GOT3 (cell line): ENCODE data around the gene TAF11L10.
"Not testable (repeated sequence)": the region's sequence is repeated elsewhere in the genome, so short reads cannot be mapped to it uniquely, and the experiment has no call there.

Experiments used
- DNase-seq: peaks from one replicate; lab custom pipeline; 2025; ENCODE audit warnings: mixed read lengths; lab: John Stamatoyannopoulos, UW

TAF11L10 gene

GRCh38 chr5:17597728-17598127, at the start of gene TAF11L10:
Gene TAF11L10 (minus strand): TSS chr5:17597828.
- DNase-seq, result not testable (repeated sequence)

DNA sequence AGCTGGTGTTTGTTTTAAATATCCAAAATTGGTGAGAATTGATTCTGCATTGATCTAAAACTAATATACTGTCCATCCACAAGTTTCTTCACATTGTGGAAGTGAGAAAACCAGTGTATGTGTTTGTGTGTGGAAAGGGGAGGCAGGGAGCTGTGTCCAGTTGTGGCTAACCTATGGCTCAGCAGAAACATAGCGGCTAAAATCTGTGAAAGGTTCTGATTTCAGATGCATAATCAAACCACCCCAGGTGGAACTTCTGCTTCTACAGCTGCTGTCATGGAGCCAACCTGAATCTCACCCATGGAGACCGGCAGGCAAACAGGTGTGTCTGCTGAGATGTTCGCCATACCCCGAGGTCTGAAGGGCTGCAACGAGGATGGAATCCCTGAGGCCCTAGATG, 36.5 kb upstream of the TAF11L10 start, which contains the start of gene TAF11L14:
Gene TAF11L14 (plus strand): TSS at position 301 of the 400 bp plus-strand sequence.
- no peak for DNase-seq

DNA sequence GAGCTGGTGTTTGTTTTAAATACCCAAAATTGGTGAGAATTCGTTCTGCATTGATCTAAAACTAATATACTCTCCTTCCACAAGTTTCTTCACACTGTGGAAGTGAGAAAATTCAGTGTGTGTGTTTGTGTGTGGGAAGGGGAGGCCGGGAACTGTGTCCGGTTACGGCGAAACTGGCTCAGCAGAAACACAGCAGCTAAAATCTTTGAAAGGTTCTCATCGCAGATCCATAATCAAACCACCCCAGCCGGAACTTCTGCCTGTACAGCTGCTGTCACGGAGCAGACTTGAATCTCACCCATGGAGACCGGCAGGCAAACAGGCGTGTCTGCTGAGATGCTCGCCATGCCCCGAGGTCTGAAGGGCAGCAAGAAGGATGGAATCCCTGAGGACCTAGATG, 34.2 kb upstream of the TAF11L10 start, which contains the start of gene TAF11L13:
Gene TAF11L13 (plus strand): TSS at position 301 of the 400 bp plus-strand sequence.
- not testable (repeated sequence) for DNase-seq

GRCh38 chr5:17625686-17626085, 28.1 kb upstream of the TAF11L10 start:
- no peak for DNase-seq

- DNase-seq, result no peak
Observed at GRCh38 chr5:17620627-17621026, 23.0 kb upstream of the TAF11L10 start.

GRCh38 chr5:17619354-17619753, 21.7 kb upstream of the TAF11L10 start:
- no peak for DNase-seq

DNA sequence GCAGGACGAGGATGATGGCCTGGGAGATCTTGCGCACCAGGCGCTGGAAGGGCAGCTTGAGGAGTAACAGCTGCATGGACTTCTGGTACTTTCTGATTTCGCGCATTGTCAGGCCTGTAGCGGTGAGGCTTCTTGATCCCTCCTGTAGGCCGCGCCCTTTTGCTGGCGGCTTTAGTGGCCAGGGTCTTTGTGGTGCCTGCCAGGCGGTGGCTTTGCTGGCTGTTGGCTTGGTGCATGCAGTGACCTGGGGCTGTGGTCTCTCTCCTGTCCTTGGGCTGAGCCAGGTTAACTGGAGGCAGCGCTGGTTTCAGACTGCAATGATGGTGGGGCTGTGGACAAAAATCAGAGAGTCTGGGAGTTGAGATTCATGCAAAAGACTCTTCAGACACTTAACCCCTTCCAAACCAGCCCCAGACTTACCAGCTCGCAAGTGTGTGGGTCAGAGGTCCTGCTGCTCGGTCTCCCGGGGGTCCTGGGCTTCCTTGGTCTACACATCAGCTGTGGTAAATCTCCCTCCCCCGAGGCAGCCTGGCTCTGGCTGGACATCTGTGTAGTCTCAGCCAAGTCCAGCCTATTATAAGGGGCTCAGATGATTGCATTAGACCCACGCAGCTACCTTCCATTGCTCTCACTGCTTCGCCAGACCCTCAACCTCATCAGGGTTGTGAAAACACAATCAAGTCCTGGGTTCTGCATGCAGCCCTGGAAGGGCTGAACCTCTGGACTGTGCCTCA, 17.4 kb upstream of the TAF11L10 start:
- no peak for DNase-seq

DNA sequence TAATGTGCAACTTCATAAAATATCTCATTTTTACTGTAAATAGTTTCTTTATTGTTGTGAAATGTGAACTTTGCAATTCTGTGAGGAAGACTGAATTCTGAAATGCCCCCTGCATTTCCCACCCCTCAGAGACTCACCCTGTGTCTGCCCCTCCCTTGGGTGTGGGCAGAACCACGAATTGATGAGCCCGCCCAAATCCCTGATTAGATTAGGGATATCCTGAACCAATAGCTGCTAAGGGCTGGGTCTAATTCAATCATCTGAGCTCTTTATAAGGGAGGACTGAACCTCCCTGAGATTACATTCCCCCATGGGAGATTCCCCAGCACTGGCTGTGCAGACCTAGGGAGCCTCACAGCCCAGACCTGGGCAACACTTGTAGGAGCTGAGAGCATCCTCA, 12.5 kb upstream of the TAF11L10 start, which contains the start of gene TAF11L12:
Gene TAF11L12 (plus strand): TSS at position 301 of the 400 bp plus-strand sequence.
- not testable (repeated sequence) for DNase-seq

DNA sequence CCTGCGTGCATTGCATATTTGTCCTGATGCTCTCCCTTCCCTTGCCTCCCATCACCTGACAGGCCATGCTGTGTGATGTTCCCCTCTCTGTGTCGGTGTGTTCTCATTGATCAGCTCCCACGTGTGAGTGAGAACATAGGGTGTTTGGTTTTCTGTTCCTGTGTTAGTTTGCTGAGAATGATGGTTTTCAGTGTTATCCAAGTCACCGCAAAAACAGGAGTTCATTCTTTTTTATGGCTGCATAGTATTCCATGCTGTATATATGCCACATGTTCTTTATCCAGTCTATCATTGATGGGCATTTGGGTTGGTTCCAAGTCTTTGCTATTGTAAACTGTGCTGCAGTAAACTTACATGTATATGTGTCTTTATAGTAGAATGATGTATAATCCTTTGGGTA, 9.8 kb upstream of the TAF11L10 start:
- not testable (repeated sequence) for DNase-seq

DNA sequence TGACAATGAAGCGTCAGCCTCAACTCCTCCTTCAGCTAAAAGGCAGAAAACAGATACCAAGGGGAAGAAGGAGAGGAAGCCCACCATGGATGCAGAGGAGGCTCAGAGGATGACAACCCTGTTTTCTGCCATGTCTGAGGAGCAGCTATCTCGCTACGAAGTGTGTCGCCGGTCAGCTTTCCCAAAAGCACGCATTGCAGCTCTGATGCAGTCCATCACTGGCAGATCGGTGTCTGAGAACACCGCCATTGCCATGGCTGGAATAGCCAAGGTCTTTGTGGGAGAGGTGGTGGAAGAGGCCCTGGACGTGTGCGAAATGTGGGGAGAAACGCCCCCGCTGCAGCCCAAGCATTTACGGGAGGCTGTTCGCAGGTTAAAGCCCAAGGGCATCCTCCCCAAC, 7.3 kb upstream of the TAF11L10 start:
- no peak for DNase-seq

- not testable (repeated sequence) for DNase-seq
Observed at GRCh38 chr5:17603880-17604279, 6.3 kb upstream of the TAF11L10 start, which contains the start of gene TAF11L11. Gene TAF11L11 (plus strand): TSS chr5:17604183.

- DNase-seq, result not testable (repeated sequence)
Observed at GRCh38 chr5:17594255-17594654, 3.4 kb downstream of the TAF11L10 start, which contains the start of gene TAF11L9. Gene TAF11L9 (minus strand): TSS chr5:17594394.

GRCh38 chr5:17590860-17591259, 6.8 kb downstream of the TAF11L10 start, which contains the start of gene TAF11L8:
Gene TAF11L8 (minus strand): TSS chr5:17590960.
- not testable (repeated sequence) for DNase-seq

DNA sequence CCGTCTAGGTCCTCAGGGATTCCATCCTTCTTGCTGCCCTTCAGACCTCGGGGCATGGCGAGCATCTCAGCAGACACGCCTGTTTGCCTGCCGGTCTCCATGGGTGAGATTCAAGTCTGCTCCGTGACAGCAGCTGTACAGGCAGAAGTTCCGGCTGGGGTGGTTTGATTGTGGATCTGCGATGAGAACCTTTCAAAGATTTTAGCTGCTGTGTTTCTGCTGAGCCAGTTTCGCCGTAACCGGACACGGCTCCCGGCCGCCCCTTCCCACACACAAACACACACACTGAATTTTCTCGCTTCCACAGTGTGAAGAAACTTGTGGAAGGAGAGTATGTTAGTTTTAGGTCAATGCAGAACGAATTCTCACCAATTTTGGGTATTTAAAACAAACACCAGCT, 12.0 kb downstream of the TAF11L10 start, which contains the start of gene TAF11L7:
Gene TAF11L7 (minus strand): TSS at position 101 of the 400 bp plus-strand sequence.
- DNase-seq, result not testable (repeated sequence)
